Neutrophil (primary cell): Measurements from ENCODE around the gene ZNF511.

Source experiments
- H3K27ac ChIP-seq: fragments of 200-600 bp; sonication (generic); 2 replicates; pipeline ENCODE4 v1.5.1; 2016; ENCODE audit warnings: mild to moderate bottlenecking, moderate library complexity
- H3K27me3 ChIP-seq: fragments of 200-600 bp; sonication (generic); 2 replicates; pipeline ENCODE4 v1.6.0; 2016; ENCODE audit warnings: mild to moderate bottlenecking
- H3K36me3 ChIP-seq: fragments of 200-600 bp; sonication (generic); 2 replicates; pipeline ENCODE4 v1.5.1; 2017
- H3K4me1 ChIP-seq, 2 experiments: fragments of 200-600 bp in 1 of 2; sonication (generic) in 1 of 2; 1 replicate in 1 of 2; 2 replicates in 1 of 2; pipeline versions ENCODE4 v1.5.1 to v1.6.1; 2013 to 2016; ENCODE audit warnings: low read depth in 1 of 2, low read length in 1 of 2, mild to moderate bottlenecking in 1 of 2, moderate library complexity in 1 of 2; ENCODE audit not compliant: control insufficient read depth in 1 of 2, insufficient read depth in 1 of 2
- H3K4me3 ChIP-seq, 2 experiments: fragments of 200-600 bp in 1 of 2; sonication (generic) in 1 of 2; 1 replicate in 1 of 2; 2 replicates in 1 of 2; pipeline ENCODE4 v1.5.1; 2013 to 2016; ENCODE audit warnings: low read depth in 1 of 2, low read length in 1 of 2, mild to moderate bottlenecking in 1 of 2, moderate library complexity in 1 of 2
- H3K9me3 ChIP-seq: fragments of 200-600 bp; sonication (generic); 2 replicates; pipeline ENCODE4 v1.5.1; 2016
- TF ChIP-seq, protein P1 (sequence below): fragments of 200-600 bp; sonication (generic); IDR thresholded peaks from 2 replicates; pipeline ENCODE4 v1.5.1; 2016; ENCODE audit warnings: antibody characterized with exemption

The ZNF511 gene

DNA sequence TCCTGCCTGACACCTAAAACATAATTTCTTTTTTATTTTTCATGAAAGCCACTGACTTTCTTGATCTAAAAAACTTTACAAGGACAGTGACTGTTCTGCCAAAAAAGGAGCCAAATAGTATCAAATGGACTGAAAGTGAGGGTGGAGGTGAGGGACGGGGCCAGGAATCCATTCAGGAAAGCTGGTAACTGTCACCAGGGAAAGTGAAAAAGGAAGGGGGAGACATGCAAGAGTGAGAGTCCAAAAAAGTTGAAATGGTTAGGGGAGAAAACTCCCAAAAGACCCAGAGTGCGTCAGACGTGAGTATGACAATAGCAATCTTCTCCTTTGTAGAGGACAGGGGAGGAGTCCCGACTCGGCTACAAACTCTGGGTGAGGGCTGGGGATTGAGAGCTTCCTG is 35.5 kb downstream of the ZNF511 start:
- Histone ChIP-seq H3K27ac (no peak overlapping the region), H3K9me3 (no peaks in the 10 kb centered on the region), H3K27me3 (peaks cover 93% of the 10 kb centered on the region), H3K4me1 (no peaks in the 10 kb centered on the region), H3K4me3 (no peak overlapping the region), H3K36me3 (no peaks in the 10 kb centered on the region)
- TF ChIP-seq, protein P1, sequence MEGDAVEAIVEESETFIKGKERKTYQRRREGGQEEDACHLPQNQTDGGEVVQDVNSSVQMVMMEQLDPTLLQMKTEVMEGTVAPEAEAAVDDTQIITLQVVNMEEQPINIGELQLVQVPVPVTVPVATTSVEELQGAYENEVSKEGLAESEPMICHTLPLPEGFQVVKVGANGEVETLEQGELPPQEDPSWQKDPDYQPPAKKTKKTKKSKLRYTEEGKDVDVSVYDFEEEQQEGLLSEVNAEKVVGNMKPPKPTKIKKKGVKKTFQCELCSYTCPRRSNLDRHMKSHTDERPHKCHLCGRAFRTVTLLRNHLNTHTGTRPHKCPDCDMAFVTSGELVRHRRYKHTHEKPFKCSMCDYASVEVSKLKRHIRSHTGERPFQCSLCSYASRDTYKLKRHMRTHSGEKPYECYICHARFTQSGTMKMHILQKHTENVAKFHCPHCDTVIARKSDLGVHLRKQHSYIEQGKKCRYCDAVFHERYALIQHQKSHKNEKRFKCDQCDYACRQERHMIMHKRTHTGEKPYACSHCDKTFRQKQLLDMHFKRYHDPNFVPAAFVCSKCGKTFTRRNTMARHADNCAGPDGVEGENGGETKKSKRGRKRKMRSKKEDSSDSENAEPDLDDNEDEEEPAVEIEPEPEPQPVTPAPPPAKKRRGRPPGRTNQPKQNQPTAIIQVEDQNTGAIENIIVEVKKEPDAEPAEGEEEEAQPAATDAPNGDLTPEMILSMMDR, result no peak

DNA sequence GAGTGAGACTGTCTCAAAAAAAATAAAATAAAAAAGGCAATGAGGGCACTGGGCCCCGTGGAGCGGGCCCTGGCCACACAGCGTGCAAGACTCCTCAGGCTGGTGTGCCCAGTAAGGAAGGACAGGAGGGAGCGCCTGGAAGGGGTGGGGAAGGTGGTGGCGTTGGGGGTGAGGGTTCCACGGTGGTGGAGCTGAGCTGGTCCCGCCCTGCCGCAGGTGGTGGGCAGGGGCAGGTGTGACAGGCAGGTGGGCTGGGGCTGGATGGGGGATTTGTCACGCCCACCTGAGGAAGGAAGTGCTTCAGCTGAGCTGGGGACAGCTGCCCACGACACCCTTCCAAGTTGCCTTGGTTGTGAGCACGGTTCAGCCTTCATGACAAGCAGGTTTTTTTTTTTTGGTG is 37.7 kb downstream of the ZNF511 start:
- H3K27ac ChIP-seq, result no peak overlapping the region
- H3K4me1 ChIP-seq, result no peaks in the 10 kb centered on the region
- H3K4me3 ChIP-seq, result no peak overlapping the region
- H3K9me3 ChIP-seq, result no peaks in the 10 kb centered on the region
- TF ChIP-seq, protein P1, result no peak
- peaks cover 94% of the 10 kb centered on the region for H3K27me3 ChIP-seq
- no peaks in the 10 kb centered on the region for H3K36me3 ChIP-seq

DNA sequence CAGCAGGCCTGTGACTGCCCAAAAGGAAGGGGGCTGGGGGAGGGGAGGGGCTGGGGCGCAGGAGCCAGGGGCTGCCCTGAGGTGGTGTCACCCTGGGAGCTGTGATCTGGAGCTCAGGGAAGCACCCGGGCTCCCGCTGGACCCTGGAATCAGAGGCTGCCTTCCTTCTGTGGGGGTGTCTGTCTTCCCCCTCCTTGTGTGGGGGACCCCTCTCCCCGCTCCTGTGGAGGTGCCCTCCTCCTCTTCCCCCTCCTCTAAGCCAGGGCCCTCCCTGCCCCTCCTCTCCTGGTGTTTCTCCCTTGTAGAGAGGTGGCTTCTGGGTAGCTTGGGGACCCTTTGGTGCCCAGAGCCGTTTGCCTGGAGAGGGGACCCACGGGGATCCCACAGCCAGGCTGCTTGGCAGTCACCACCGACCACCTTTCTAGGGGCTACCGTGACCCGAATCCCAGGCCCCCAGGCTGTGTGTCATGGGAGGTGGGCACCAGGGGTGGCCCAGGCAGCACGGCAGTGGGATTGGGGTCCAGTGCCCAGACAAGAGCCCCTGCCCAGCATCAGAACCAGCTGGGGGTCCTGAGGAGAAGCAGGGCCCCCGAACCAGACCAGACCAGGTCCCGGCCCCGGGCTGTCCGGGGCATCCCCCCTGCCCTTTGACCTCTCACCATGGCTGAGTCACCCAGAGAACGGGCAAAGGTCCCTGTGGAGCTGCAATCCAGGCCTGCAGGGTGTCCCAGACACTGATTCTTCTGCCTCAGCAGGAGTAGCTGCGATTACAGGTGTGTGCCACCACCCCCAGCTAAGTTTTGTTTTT is 39.2 kb downstream of the ZNF511 start:
- H3K27me3 ChIP-seq, result peaks cover 88% of the 10 kb centered on the region
- H3K4me3 ChIP-seq, result no peak overlapping the region
- TF ChIP-seq, protein P1, result no peak

GRCh38 chr10:133349160-133349568 is 40.5 kb downstream of the ZNF511 start:
- Histone ChIP-seq H3K27ac (no peak overlapping the region), H3K4me3 (no peak overlapping the region), H3K9me3 (no peaks in the 10 kb centered on the region), H3K4me1 (no peaks in the 10 kb centered on the region), H3K36me3 (no peaks in the 10 kb centered on the region), H3K27me3 (peaks cover 78% of the 10 kb centered on the region)
- TF ChIP-seq, protein P1, result no peak

More for the DNA sequence above, 39.2 kb downstream of the ZNF511 start:
- Histone ChIP-seq H3K27ac (no peak overlapping the region), H3K4me1 (no peaks in the 10 kb centered on the region), H3K36me3 (no peaks in the 10 kb centered on the region), H3K9me3 (no peaks in the 10 kb centered on the region)

- Histone ChIP-seq H3K9me3 (no peaks in the 10 kb centered on the region), H3K27ac (no peak overlapping the region), H3K27me3 (peaks cover 74% of the 10 kb centered on the region), H3K4me3 (no peak overlapping the region), H3K4me1 (no peaks in the 10 kb centered on the region), H3K36me3 (no peaks in the 10 kb centered on the region)
- TF ChIP-seq, protein P1, result no peak
These were observed 40.9 kb downstream of the ZNF511 start for GRCh38 chr10:133349577-133350011.
